Left colon (tissue), 2 donors: ENCODE measurements around the gene TMEM255B. TPM values are rescaled to one million over a fixed set of nuclear protein-coding genes. Genes with fewer than 3 reads are reported as not detected.
A peak's percentile ranks its signal among the peaks of the same experiment; 100 is the strongest.

Experiments
- ATAC-seq: fragments of 200-7000 bp; cut with Tn5 transposase; one replicate; pipeline ENCODE4 v1.9.1; 2020; ENCODE audit warnings: mild to moderate bottlenecking, moderate library complexity
- DNase-seq, 2 donors: peaks; one replicate each; pipeline ENCODE4 v3.0.0-alpha.2; 2020
- intact Hi-C, 2 donors: fragments of 100-400 bp; cut with DNase I in 1 of 2; cut with micrococcal nuclease in 1 of 2; formaldehyde crosslinking; loops; one replicate each; pipeline versions ENCODE4 v1.11.2 to v1.14.0; 2022; cut with DNase I, micrococcal nuclease
- total RNA-seq, 2 donors: library from RNA; stranded (reverse); fragmentation: NEBNext Ultra II Directional; extraction: Animal tissue kit (Norgen Biotek cat#: 25700); gene quantifications; one replicate each; pipeline ENCODE4 v1.2.1, GENCODE V29; 2021
- donor health status: DM: no; HTN: no; CAD: no.
- donor health status: DM: yes; HTN: yes; CAD: no.

TMEM255B gene
- total RNA-seq, 2 donors from 2014 or later, result 1.9 to 2.4 TPM

- DNase-seq (no peak), ATAC-seq (no peak)
- intact Hi-C loops, result no loop called here
These were observed 49.2 kb downstream of the TMEM255B start for GRCh38 chr13:113808058-113808834.

DNA sequence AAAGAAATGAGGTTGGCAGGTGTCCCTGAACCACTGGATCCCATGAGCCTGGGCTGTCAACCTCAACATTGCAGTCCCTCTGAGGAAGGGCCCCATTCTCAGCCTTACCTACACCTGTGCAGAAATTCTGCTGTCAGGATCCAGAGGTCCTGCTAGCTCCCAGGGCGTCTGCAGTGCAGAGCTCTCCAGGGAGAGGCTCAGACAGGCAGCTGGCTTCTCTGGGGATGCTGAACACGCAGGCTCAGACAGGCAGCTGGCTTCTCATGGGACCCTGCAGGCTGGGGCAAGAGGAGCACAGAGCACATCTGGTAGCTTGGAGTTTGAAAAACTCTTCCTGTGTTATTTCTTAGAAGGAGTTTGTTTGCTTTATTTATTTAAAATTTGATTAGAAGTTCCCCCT lies 50.9 kb downstream of the TMEM255B start:
- ATAC-seq, result no peak
- DNase-seq, result no peak
- intact Hi-C loops, result no loop called here

DNA sequence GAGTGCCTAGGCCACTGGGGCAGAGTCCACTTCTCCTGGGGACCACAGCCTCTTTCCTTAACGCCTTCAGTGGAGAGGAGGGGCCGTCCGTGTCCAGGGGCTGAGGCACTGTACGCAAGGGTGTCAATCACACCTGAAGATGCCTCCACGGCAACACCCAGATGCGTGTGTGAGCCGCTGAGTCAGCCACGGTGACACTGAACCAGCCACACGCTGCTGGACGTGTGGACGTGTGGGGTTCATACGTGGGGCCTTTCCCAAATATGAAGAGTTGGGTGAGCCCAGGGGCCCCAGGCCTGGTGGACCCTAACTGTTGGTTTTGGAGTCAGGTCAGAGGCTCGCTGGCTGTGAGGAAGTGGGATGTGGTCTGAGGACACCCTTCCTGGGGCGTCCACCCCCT lies 51.6 kb downstream of the TMEM255B start:
- DNase-seq (no peak), ATAC-seq (no peak)
- intact Hi-C loops, result no loop called here

- intact Hi-C loops, result no loop called here
- no peak for DNase-seq
These were observed 52.3 kb downstream of the TMEM255B start for GRCh38 chr13:113811081-113811928.

DNA sequence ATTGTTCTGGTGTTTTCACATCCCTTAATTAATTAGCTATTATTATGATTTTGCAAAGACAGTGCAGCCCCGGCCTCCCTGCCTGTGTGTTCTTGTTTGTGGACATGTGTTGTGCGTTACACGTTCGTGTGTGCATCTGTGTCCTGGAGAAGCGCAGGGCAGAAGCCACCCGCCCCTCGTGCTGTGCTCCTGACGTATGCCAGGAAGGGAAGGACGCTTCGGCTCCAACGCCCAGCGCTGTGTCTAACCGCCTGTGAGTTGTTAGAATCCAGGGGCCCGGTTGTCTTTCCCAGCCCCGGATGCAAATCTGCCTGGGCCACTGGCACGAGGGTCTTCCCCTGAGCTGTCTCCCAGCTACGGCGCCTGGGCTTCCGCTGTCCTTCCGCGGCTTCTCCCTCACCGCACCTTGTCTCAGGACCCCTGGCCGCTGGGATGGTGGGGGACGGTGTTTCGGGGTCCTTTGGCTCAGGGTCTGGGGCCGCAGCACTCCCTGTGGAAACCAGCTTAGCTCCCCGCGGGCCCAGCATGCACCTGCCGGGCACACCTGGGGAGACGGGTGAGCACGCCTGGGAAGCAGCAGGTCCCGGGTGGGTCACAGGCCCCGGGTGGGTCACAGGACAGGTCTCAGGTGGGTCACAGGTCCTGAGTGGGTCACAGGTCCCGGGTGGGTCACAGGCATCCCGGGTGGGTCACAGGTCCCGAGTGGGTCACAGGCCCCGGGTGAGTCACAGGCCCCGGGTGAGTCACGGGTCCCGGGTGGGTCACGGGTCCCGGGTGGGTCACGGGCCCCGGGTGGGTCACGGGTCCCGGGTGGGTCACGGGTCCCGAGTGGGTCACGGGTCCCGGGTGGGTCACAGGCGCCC lies 53.4 kb downstream of the TMEM255B start:
- ATAC-seq (no peak), DNase-seq (no peak)
- intact Hi-C loops, result no loop called here

More at GRCh38 chr13:113811081-113811928, 52.3 kb downstream of the TMEM255B start:
- no peak for ATAC-seq

DNA sequence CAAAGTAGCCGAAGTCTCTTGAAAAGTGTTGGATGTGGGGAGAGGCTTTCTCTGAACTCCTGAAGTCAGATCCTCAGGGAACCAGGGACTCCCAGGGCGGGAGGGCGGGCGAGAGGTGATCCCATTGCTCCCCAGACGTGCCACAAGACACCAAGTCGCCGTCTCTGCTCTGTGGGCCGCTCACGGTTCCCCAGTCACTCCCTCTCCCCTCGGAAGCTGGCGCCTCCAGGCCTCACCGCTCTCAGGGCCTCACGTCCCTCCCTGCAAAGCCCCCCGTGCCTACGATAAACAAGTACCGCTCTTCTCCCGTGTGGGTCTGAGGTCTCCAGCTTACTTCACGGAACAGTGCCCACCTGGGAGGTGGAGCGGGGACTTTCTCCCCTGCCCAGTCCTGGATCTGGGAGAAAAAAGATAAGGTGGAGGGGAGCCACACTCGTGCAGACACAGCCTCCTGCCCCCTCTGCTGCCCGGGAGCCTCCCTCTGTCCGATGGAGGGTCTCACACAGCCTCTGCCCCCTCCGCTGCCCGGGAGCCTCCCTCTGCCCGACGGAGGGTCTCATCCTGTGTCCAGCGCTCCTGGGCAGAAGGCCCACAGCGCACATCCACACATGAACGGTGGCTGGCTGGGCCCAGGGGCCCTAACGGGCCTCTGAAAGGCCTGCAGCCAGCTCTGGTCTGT lies 54.2 kb downstream of the TMEM255B start:
- intact Hi-C loops, result no loop called here
- no peak for DNase-seq
- no peak for ATAC-seq

DNA sequence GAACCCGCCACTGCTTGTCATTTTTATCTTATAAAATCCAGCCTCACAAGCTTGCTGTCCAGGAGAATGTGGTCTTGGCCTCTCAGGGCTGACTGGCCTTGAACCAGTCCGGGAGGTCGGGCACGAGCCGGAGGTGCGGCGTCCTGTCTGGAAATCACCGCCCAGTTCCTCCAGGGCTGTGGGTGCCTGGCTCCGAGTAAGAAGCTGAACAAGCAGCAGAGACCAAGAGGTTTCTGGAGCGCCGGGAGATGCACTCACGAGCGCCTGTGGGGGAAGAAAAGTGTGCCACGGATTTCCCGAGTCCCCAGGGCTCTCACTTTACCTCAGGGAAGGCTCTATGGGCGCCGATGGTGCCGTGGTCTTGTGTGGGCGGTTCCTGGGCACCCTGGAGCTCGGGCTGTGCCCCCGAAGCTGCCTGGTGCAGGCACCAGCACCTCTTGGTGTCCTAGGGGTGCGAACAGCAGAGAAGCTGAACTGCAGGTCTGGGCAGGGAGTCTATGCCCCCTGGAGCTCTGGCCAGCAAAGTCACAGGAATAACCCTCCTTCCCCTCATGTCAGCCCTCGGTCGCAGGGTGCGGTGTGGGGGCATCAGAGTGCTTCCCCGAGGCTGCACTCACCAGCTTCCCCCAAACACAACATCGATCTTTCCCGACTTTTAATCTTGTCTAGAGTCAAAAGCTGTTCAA lies 54.9 kb downstream of the TMEM255B start:
- DNase-seq (no peak), ATAC-seq (no peak)
- intact Hi-C loops, result no loop called here

- intact Hi-C loops, result no loop called here
- DNase-seq, result no peak
These were observed 55.4 kb downstream of the TMEM255B start for GRCh38 chr13:113814435-113814821.

DNA sequence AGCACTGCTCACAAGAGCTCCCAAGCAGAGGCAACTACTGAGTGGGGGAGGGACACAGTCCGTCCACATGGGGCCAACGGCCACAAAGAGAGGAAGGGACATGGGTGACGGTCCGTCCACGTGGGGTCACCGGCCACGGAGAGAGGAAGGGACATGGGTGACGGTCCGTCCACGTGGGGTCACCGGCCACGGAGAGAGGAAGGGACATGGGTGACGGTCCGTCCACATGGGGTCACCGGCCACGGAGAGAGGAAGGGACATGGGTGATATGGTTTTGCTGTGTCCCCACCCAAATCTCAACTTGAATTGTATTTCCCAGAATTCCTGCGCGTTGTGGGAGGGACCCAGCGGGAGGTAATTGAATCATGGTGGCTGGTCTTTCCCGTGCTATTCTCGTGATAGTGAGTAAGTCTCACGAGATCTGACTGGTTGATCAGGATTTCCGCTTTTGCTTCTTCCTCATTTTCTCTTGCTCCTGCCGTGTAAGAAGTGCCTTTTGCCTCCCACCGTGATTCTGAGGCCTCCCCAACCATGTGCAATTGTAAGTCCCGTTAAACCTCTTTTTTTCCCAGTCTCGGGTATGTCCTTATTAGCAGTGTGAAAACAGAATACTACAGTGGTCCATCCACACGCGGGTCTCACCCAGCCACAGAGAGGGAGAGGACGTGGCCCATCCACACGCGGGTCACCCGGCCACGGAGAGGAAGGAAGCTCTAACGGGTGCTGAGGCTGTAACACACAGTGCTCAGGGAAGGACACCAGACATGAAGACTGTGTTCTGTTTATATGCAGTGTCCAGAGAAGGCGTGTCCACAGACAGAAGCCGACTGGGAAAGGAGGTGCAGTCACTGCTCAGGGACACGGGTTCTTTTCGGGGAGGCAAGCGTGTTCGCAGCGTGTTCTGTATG lies 56.4 kb downstream of the TMEM255B start:
- ATAC-seq, result no peak
- intact Hi-C loops, result loop anchor here in 1 of 2 donors (5.0 kb wide), 1 partner anchor 132 kb away; no protein-coding TSS in a partner anchor

More at GRCh38 chr13:113814435-113814821, 55.4 kb downstream of the TMEM255B start:
- no peak for ATAC-seq

GRCh38 chr13:113816254-113816929 lies 57.4 kb downstream of the TMEM255B start:
- no peak for DNase-seq
- no peak for ATAC-seq
- intact Hi-C loops, result loop anchor here in 1 of 2 donors (5.0 kb wide), 1 partner anchor 131 kb away; no protein-coding TSS in a partner anchor

More for the DNA sequence above, 56.4 kb downstream of the TMEM255B start:
- DNase-seq, result no peak

- ATAC-seq, result peak; percentile 73
- intact Hi-C loops, result loop anchor here in 1 of 2 donors (5.0 kb wide), 1 partner anchor 130 kb away; no protein-coding TSS in a partner anchor
These were observed 58.2 kb downstream of the TMEM255B start for GRCh38 chr13:113816946-113817859.

GRCh38 chr13:113817860-113818691 lies 59.0 kb downstream of the TMEM255B start:
- intact Hi-C loops, result loop anchor here in 1 of 2 donors (5.0 kb wide), 1 partner anchor 129 kb away; no protein-coding TSS in a partner anchor
- ATAC-seq (peak; percentile 3), DNase-seq (no peak)

More at GRCh38 chr13:113816946-113817859, 58.2 kb downstream of the TMEM255B start:
- DNase-seq, result peak; percentile 92 to 97

- intact Hi-C loops, result loop anchor here in 1 of 2 donors (5.0 kb wide), 1 partner anchor 129 kb away; no protein-coding TSS in a partner anchor
- DNase-seq (no peak), ATAC-seq (peak; percentile 1)
These were observed 59.8 kb downstream of the TMEM255B start for GRCh38 chr13:113818700-113819295.

DNA sequence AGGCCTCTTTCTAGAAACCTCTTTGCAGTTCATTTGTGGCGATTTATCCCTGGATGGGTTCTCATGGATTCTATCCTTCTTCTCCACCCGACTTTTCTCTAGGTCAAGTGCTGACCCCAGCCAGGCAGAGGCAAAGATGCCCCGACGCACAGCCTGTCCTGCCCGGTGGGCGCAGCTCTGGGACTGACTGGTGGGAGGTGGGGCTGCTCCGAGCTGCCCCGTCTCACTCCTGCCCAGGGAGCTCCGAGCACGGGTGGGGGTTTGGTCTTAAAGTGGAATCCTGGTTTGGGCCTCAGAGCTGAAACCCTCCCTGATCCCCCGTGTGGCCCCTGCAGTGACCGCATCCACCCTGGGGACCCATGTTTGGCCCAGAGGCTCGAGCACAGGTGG lies 60.3 kb downstream of the TMEM255B start:
- ATAC-seq (no peak), DNase-seq (no peak)
- intact Hi-C loops, result loop anchor here in 1 of 2 donors (5.0 kb wide), 1 partner anchor 128 kb away; no protein-coding TSS in a partner anchor
